Measurements from ENCODE around the gene ZSWIM6.

DNA sequence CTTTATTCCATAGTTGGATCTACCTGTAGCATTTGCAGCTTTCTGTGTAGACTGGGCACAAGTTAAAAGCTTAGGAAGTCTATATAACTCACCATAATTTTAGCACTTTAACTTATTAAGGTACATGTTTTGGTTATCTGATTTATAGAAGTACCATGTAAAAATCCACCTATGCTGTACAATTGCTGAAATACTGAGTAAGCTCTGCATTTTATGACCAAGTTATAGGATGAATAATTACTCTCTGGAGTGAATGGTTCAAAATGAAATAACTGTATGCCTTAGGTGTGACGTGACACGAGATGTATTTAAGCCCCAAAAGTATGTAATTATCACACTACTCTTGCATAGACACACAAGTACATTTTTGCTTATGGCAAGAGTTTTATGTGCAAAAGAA lies 22.1 kb downstream of the ZSWIM6 start:
- TF ChIP-seq POLR2A (IDR thresholded peaks at IDR 0.05), result no peak
- no peak for TF ChIP-seq EP300 (IDR thresholded peaks at IDR 0.05)
- TF ChIP-seq, protein P1, sequence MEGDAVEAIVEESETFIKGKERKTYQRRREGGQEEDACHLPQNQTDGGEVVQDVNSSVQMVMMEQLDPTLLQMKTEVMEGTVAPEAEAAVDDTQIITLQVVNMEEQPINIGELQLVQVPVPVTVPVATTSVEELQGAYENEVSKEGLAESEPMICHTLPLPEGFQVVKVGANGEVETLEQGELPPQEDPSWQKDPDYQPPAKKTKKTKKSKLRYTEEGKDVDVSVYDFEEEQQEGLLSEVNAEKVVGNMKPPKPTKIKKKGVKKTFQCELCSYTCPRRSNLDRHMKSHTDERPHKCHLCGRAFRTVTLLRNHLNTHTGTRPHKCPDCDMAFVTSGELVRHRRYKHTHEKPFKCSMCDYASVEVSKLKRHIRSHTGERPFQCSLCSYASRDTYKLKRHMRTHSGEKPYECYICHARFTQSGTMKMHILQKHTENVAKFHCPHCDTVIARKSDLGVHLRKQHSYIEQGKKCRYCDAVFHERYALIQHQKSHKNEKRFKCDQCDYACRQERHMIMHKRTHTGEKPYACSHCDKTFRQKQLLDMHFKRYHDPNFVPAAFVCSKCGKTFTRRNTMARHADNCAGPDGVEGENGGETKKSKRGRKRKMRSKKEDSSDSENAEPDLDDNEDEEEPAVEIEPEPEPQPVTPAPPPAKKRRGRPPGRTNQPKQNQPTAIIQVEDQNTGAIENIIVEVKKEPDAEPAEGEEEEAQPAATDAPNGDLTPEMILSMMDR (IDR thresholded peaks at IDR 0.05), result no peak
- TF ChIP-seq POLR2AphosphoS5 (IDR thresholded peaks at IDR 0.05), result no peak

All from stomach (tissue), 4 donors.